ENCODE results near the gene ARHGEF28. TPM values are rescaled to one million over a fixed set of nuclear protein-coding genes. Genes with fewer than 3 reads are reported as not detected.

ARHGEF28 gene
- total and polyA plus RNA-seq, 2 of the 4 experiments (the other 2 are of a cell fraction): 3.6 to 16.0 TPM

- WGBS, 2 experiments (ENCODE audit: extremely low coverage in 2 of 2, insufficient read length in 1 of 2): 100% methylated on average over 2 of the region's 2 CpGs; no CpG with 5 or more reads in 1 of the 2 experiments
- H2BK20ac ChIP-seq (ENCODE audit: low read depth, low read length): no peak overlapping the region
- H3K23ac ChIP-seq (ENCODE audit: low read depth, low read length): no peak overlapping the region
- no peak overlapping the region for H3K14ac ChIP-seq (replicated peaks; ENCODE audit: low read depth, low read length)
- H3K79me1 ChIP-seq (ENCODE audit: low read depth in 1 of 2, low read length in 2 of 2): no peaks in the 10 kb centered on the region
- no peak overlapping the region for H3K4me3 ChIP-seq (ENCODE audit: insufficient read depth, low read depth, low read length)
- H3K27ac ChIP-seq (ENCODE audit: insufficient read depth, low read length): no peak overlapping the region
- no peak for DNase-seq
- no peaks in the 10 kb centered on the region for H4K20me1 ChIP-seq (ENCODE audit: insufficient read depth, low read length)
- TF ChIP-seq, protein P1, sequence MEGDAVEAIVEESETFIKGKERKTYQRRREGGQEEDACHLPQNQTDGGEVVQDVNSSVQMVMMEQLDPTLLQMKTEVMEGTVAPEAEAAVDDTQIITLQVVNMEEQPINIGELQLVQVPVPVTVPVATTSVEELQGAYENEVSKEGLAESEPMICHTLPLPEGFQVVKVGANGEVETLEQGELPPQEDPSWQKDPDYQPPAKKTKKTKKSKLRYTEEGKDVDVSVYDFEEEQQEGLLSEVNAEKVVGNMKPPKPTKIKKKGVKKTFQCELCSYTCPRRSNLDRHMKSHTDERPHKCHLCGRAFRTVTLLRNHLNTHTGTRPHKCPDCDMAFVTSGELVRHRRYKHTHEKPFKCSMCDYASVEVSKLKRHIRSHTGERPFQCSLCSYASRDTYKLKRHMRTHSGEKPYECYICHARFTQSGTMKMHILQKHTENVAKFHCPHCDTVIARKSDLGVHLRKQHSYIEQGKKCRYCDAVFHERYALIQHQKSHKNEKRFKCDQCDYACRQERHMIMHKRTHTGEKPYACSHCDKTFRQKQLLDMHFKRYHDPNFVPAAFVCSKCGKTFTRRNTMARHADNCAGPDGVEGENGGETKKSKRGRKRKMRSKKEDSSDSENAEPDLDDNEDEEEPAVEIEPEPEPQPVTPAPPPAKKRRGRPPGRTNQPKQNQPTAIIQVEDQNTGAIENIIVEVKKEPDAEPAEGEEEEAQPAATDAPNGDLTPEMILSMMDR (conservative IDR thresholded peaks at IDR 0.05; ENCODE audit: low read depth, low read length): no peak
- no peak for TF ChIP-seq SMC3 (IDR thresholded peaks at IDR 0.05; ENCODE audit: low read depth, low read length)
- TF ChIP-seq ELK1 (IDR thresholded peaks at IDR 0.05; ENCODE audit: borderline replicate concordance, low read depth, low read length): no peak
- TF ChIP-seq POLR2A (IDR thresholded peaks at IDR 0.05; ENCODE audit: low read depth, low read length): no peak
- no peak for TF ChIP-seq MXI1 (IDR thresholded peaks at IDR 0.05; ENCODE audit: borderline replicate concordance, low read depth, low read length)
- no peak for TF ChIP-seq MAFK (IDR thresholded peaks at IDR 0.05; ENCODE audit: low read depth, low read length)
- TF ChIP-seq FOS (IDR thresholded peaks at IDR 0.05; ENCODE audit: low read depth, low read length): no peak
- TF ChIP-seq RCOR1 (IDR thresholded peaks at IDR 0.05; ENCODE audit: insufficient replicate concordance, low read length): no peak
- no peak for TF ChIP-seq BHLHE40 (IDR thresholded peaks at IDR 0.05; ENCODE audit: low read depth, low read length)
- TF ChIP-seq CEBPB (IDR thresholded peaks at IDR 0.05; ENCODE audit: low read depth, low read length): no peak
- TF ChIP-seq CHD1 (IDR thresholded peaks at IDR 0.05; ENCODE audit: low read depth, low read length): no peak
- TF ChIP-seq NFE2L2 (IDR thresholded peaks at IDR 0.05; ENCODE audit: low read depth, low read length): no peak
- TF ChIP-seq MAZ (IDR thresholded peaks at IDR 0.05; ENCODE audit: borderline replicate concordance, low read depth, low read length): no peak
- no peak for TF ChIP-seq RAD21 (IDR thresholded peaks at IDR 0.05; ENCODE audit: low read length)
- TF ChIP-seq USF2 (IDR thresholded peaks at IDR 0.05; ENCODE audit: low read depth, low read length): no peak
- TF ChIP-seq RFX5 (IDR thresholded peaks at IDR 0.05; ENCODE audit: low read depth, low read length): no peak
- H2BK15ac ChIP-seq (ENCODE audit: low read depth, low read length): no peak overlapping the region
- H3K18ac ChIP-seq (ENCODE audit: low read depth, low read length): no peak overlapping the region
- H2AK5ac ChIP-seq (ENCODE audit: low read depth, low read length): no peak overlapping the region
- no TSS peak for BruUV-seq (replicated peaks)
- H4K91ac ChIP-seq (ENCODE audit: insufficient read depth, low read depth, low read length): no peak overlapping the region
- no peak overlapping the region for H2AFZ ChIP-seq (replicated peaks; ENCODE audit: low read length, poor library complexity)
- H3K9me3 ChIP-seq (ENCODE audit: control insufficient read depth, insufficient read depth, low read length): no peaks in the 10 kb centered on the region
- intact Hi-C loops (cut with micrococcal nuclease): no loop called here
- no peaks in the 10 kb centered on the region for H3K4me1 ChIP-seq (ENCODE audit: control insufficient read depth, insufficient read depth, low read length)
- ChIA-PET POLR2A (ENCODE audit: unreplicated experiment) (no interaction called here), CTCF (no interaction called here)
- H4K8ac ChIP-seq (ENCODE audit: low read depth in 2 of 2, low read length in 2 of 2): no peak overlapping the region
- H2AK9ac ChIP-seq (replicated peaks; ENCODE audit: low read depth, low read length, poor library complexity): no peak overlapping the region
- in situ Hi-C loops (cut with MboI; ENCODE audit: low sequenced_read_pairs): no loop called here
- no peaks in the 10 kb centered on the region for H3K36me3 ChIP-seq (ENCODE audit: control insufficient read depth, insufficient read depth, low read length)
- ATAC-seq (ENCODE audit: low read depth): no peak
- H3K9me1 ChIP-seq (ENCODE audit: insufficient read depth, low read length): 0 out of 2 replicates have a peak, but pooled peaks cover 4% of the 10 kb centered on the region
- no peaks in the 10 kb centered on the region for H3K27me3 ChIP-seq (ENCODE audit: control insufficient read depth, insufficient read depth, low read length)
- no peak overlapping the region for H3K4me2 ChIP-seq (ENCODE audit: low read depth, low read length)
- dilution Hi-C loops (cut with HindIII; ENCODE audit: low sequenced_read_pairs, unreplicated experiment): no loop called here
- no peak overlapping the region for H3K4ac ChIP-seq (ENCODE audit: low read depth, low read length)
- H3K56ac ChIP-seq (ENCODE audit: extremely low read depth, insufficient read depth, low read length): no peak overlapping the region
- no peak overlapping the region for H2BK5ac ChIP-seq (ENCODE audit: low read depth, low read length, poor library complexity, severe bottlenecking)
- H3K9ac ChIP-seq (ENCODE audit: low read depth, low read length): no peak overlapping the region
- no peak overlapping the region for H2BK120ac ChIP-seq (ENCODE audit: low read depth, low read length)
- H4K5ac ChIP-seq (ENCODE audit: low read depth, low read length): no peak overlapping the region
These were observed 10.9 kb upstream of the ARHGEF28 start for GRCh38 chr5:73615085-73615484.
